ENCODE results near the gene SETD2. TPM values are rescaled to one million over a fixed set of nuclear protein-coding genes. Genes with fewer than 3 reads are reported as not detected.
"Not testable (repeated sequence)": the region's sequence is repeated elsewhere in the genome, so short reads cannot be mapped to it uniquely, and the experiment has no call there.

The SETD2 gene, protein sequence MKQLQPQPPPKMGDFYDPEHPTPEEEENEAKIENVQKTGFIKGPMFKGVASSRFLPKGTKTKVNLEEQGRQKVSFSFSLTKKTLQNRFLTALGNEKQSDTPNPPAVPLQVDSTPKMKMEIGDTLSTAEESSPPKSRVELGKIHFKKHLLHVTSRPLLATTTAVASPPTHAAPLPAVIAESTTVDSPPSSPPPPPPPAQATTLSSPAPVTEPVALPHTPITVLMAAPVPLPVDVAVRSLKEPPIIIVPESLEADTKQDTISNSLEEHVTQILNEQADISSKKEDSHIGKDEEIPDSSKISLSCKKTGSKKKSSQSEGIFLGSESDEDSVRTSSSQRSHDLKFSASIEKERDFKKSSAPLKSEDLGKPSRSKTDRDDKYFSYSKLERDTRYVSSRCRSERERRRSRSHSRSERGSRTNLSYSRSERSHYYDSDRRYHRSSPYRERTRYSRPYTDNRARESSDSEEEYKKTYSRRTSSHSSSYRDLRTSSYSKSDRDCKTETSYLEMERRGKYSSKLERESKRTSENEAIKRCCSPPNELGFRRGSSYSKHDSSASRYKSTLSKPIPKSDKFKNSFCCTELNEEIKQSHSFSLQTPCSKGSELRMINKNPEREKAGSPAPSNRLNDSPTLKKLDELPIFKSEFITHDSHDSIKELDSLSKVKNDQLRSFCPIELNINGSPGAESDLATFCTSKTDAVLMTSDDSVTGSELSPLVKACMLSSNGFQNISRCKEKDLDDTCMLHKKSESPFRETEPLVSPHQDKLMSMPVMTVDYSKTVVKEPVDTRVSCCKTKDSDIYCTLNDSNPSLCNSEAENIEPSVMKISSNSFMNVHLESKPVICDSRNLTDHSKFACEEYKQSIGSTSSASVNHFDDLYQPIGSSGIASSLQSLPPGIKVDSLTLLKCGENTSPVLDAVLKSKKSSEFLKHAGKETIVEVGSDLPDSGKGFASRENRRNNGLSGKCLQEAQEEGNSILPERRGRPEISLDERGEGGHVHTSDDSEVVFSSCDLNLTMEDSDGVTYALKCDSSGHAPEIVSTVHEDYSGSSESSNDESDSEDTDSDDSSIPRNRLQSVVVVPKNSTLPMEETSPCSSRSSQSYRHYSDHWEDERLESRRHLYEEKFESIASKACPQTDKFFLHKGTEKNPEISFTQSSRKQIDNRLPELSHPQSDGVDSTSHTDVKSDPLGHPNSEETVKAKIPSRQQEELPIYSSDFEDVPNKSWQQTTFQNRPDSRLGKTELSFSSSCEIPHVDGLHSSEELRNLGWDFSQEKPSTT (N-terminal part only)
- 10 to 100 TPM; 66.5 to 74.7 (median 67.2) TPM for polyA plus RNA-seq (ENCODE audit: insufficient read length in 3 of 3)
- long read RNA-seq, donor 1, partial matches to known transcripts, result 0 of 9 reads
- long read RNA-seq, donor 1, other reads (novel, unspliced or antisense), result 9 of 9 reads
- long read RNA-seq, donor 2, partial matches to known transcripts, result 16 of 16 reads
- long read RNA-seq, donor 2, other reads (novel, unspliced or antisense), result 0 of 16 reads
- long read RNA-seq, donor 3, partial matches to known transcripts, result 18 of 18 reads
- long read RNA-seq, donor 3, other reads (novel, unspliced or antisense), result 0 of 18 reads
- long read RNA-seq, donor 4, partial matches to known transcripts, result 23 of 25 reads
- long read RNA-seq, donor 4, other reads (novel, unspliced or antisense), result 0 of 25 reads
- long read RNA-seq, donor 5, result 0 reads
- long read RNA-seq, donor 6, partial matches to known transcripts, result 48 of 49 reads
- long read RNA-seq, donor 6, other reads (novel, unspliced or antisense), result 0 of 49 reads
- long read RNA-seq, donor 7, partial matches to known transcripts, result 11 of 14 reads
- long read RNA-seq, donor 7, other reads (novel, unspliced or antisense), result 0 of 14 reads
- long read RNA-seq, donor 8, partial matches to known transcripts, result 53 of 73 reads
- long read RNA-seq, donor 8, other reads (novel, unspliced or antisense), result 18 of 73 reads
- long read RNA-seq, donor 9, partial matches to known transcripts, result 8 of 8 reads
- long read RNA-seq, donor 9, other reads (novel, unspliced or antisense), result 0 of 8 reads
- long read RNA-seq, donor 10, partial matches to known transcripts, result 0 of 10 reads
- long read RNA-seq, donor 10, other reads (novel, unspliced or antisense), result 10 of 10 reads
- long read RNA-seq, donor 11, partial matches to known transcripts, result 19 of 19 reads
- long read RNA-seq, donor 11, other reads (novel, unspliced or antisense), result 0 of 19 reads
- long read RNA-seq, donor 12, partial matches to known transcripts, result 5 of 6 reads
- long read RNA-seq, donor 12, other reads (novel, unspliced or antisense), result 0 of 6 reads
- long read RNA-seq, donor 13, partial matches to known transcripts, result 29 of 30 reads
- long read RNA-seq, donor 13, other reads (novel, unspliced or antisense), result 0 of 30 reads
- long read RNA-seq, donor 14, partial matches to known transcripts, result 8 of 8 reads
- long read RNA-seq, donor 14, other reads (novel, unspliced or antisense), result 0 of 8 reads
- long read RNA-seq, donor 15, partial matches to known transcripts, result 0 of 1 reads
- long read RNA-seq, donor 15, other reads (novel, unspliced or antisense), result 0 of 1 reads
- long read RNA-seq, donor 16, partial matches to known transcripts, result 59 of 61 reads
- long read RNA-seq, donor 16, other reads (novel, unspliced or antisense), result 0 of 61 reads

DNA sequence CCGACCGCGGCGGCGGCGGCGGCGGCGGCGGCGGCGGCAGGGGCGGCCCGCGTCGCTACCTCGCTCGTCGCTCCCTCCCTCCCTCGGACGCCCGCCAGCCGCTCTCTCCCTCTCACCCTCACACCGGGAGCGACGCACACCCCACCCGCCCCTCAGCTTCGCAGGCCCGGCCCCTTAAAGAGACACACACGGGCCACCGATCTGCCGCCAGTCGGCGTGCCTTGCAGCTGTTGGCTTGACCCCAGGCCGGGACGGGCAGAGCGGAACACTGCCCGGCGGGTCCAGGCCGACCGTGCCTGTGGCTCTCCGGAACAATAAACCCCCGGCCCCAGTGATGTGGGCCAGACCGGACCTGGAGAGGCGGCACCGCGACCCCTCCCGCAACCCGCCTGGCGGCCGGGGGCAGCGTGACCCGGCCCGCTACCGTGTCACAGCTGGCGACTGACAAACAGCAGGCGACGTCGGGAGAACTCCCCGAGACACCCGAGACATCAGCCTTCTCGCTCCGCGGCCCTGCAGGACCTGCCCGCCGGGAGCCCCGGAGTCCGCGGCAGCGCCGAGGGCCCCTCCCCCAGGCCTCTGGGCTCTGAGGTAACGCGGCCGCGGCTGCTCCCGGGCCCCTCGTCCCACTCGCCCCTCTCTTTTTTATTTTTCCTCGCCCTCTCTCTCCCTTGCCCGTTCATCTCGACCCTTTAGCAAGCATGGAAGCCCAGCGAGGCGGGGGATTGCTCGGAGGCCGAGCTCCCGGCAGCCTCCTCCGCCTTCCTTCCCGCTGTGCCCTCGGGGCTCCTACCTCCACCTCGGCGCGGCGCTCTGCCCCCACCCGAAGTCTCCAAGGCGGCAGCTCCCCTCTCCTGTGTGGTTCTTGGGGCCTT lies at the start of gene SETD2:
Gene SETD2, minus strand, starts transcription at position 107 of the 875 bp plus-strand sequence. CDS start 189 bp downstream, outside the sequence.
- DNase-seq (ENCODE audit: extremely low read depth in 1 of 11, low read depth in 9 of 11, low spot score in 4 of 11), result peak; percentile 52 to 91 (median 83)

DNA sequence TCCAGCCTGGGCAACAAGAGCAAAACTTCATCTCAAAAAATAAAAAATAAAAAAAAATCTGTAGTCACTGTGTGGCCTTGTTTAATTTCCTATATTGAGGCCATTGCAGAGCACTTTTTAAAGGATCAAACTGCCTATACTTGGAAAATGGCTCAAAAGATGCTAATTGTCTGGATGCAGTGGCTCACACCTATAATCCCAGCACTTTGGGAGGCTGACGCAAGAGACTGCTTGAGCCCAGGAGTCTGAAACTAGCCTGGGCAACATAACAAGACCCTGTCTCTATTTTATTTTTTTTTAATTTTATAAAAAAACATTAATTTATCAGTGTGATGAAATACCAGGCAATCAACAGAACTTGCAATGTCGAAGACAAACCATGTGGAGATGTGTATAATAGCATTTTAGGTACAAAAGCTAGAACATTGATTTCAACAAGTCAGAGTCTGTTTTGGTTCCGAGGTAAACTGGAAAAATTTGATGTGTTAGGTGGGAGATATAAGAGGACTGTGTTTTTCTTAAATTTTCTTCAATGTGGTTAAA lies 47.0 kb upstream of the SETD2 start:
- DNase-seq (ENCODE audit: extremely low read depth in 1 of 11, low read depth in 9 of 11, low spot score in 4 of 11), result no peak

DNA sequence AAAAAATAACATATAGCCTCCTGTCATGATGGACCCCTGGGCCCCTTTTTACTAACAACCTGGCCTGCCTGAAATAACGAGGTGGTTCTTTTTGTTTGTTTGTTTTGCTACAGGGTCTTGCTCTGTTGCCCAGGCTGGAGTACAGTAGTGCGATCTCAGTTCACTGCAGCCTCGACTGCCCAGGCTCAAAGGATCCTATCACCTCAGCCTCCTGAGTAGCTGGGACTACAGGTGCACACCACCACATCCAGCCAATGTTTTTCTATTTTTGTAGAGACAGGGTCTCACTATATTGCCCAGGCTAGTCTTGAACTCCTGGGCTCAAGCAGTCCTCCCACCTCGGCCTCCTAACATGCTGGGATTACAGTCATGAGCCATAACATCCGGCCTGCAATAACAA lies 42.1 kb upstream of the SETD2 start:
- not testable (repeated sequence) for DNase-seq (ENCODE audit: extremely low read depth in 1 of 11, low read depth in 9 of 11, low spot score in 4 of 11)

DNA sequence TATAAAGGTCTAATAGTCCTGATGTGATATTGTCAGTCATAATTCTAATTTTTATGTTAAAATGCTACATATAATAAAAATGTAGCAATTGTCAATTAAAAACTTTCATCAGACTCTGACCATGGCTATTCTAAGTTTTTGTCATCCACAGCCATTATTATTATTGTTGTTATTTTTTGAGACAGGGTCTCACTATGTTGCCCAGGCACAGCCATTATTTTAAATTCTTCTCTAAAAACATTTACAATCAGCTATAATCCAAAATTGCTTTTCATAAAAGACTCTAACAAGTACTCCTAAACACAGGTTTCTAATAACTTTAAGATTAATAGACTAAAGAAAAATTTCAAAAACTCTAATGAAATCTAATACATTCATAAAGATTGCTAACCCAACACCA lies 41.0 kb upstream of the SETD2 start:
- no peak for DNase-seq (ENCODE audit: extremely low read depth in 1 of 11, low read depth in 9 of 11, low spot score in 4 of 11)

DNA sequence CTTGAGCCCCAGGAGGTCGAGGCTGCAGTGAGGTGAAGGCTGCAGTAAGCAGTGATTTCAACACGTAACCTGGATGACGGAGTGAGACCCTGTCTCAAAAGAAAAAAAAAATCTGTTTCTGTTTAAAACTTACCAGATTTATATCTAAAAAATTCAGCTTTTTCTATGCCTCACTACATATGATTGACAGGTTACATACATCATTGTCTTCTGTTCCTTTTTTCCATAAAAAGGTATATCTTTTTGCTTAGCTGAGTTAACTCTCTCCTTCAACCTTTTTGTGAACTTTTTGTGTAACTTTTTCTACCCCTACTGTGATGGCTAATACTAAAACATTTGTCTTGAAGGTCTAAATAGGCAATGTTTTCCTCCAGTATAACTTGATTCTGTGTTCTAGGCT lies 38.6 kb upstream of the SETD2 start:
- no peak for DNase-seq (ENCODE audit: extremely low read depth in 1 of 11, low read depth in 9 of 11, low spot score in 4 of 11)

DNA sequence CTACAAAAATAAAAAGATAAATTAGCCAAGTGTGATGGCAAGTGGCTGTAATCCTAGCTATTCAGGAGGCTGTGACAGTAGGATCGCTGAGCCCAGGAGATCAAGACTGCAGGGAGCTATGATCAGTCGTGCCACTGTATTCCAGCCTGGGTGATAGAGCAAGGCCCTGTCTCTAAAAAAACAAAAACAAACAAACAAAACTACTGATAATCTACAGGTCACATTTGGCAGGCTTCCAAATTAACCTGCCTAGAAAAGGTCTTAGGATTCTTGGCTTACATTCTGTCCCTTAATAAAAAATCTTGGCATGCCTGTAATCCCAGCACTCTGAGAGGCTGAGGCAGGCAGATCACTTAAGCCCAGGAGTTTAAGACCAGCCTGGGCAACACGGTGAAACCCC lies 33.4 kb upstream of the SETD2 start:
- no peak for DNase-seq (ENCODE audit: extremely low read depth in 1 of 11, low read depth in 9 of 11, low spot score in 4 of 11)

DNA sequence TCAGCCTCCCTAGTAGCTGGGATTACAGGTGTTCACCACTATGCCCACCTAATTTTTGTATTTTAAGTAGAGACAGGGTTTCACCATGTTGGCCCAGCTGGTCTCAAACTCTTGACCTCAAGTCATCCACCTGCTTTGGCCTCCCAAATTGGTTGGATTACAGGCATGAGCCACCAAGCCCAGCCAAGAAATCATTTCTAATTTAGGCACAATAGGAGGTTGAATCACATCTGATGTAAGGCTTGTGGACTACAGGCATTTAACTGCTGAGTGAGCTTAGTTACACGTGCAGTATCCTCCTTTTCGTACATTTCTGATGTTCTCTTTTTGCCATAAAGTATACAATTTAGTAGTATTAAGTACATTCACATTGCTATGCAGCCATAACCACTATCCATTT lies 31.1 kb upstream of the SETD2 start:
- DNase-seq (ENCODE audit: extremely low read depth in 1 of 11, low read depth in 9 of 11, low spot score in 4 of 11), result no peak

DNA sequence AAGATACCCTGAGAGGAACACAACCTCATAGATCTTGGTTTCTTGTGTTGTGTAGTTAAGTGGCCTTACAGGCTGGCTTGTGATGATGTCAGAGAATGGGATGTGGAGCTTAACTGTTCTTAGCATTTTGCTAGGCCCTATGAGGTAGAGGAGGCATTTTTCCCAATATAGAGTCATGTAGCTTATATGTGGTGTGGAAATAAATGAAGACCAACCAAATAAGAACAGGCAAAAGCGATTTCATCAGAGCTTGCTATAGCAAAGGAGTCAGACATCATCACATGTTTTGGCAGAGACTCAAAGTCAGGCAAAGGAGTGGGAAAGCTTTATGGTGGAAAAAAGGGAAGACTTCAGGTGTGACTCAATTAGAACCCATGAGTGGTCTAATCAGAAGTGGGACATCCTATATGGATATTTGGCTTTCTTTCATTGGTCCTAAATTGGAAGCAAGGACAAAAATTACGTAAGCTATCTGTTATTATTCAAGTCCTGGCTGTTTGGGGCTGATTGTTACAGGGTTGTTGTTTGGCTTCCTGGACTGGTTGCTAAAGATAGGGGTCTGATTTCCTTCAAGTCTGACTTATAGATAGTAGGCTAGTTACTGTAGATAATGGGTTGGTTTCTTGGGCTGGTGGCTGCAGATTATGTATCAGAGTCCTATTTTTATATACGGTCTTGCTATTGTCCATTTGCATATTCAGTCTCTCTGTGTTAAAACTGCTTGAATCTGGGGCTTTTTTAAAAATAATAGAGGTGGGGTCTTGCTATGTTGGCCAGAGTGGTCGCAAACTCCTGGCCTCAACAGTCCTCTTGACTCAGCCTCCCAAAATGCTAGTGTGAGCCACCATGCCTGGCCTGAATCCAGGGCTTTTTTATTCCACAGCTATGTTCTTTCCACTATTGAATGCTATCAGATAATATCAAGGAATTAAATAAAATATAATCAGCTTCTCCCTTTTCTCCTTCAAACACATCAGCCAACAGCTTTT lies 30.3 kb upstream of the SETD2 start:
- DNase-seq (ENCODE audit: extremely low read depth in 1 of 11, low read depth in 9 of 11, low spot score in 4 of 11), result no peak

DNA sequence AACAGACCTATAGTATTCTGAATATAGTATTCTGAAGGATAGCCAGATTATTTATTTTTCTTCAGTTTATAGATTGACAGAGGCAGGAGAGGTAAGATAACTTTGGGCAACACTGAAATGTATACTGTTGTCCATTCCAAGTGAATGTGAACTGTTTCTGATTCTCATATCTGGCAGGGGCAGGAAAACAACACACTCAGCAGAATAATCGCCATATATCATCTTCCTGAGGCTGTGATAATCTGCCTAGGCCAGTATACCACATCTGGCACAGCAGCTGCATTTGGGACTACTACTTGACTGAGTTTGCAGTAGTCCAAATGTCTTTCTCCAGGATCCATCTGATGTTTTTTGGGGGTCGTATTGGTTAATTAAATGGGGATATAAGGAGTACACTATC lies 22.4 kb upstream of the SETD2 start:
- DNase-seq (ENCODE audit: extremely low read depth in 1 of 11, low read depth in 9 of 11, low spot score in 4 of 11), result no peak

DNA sequence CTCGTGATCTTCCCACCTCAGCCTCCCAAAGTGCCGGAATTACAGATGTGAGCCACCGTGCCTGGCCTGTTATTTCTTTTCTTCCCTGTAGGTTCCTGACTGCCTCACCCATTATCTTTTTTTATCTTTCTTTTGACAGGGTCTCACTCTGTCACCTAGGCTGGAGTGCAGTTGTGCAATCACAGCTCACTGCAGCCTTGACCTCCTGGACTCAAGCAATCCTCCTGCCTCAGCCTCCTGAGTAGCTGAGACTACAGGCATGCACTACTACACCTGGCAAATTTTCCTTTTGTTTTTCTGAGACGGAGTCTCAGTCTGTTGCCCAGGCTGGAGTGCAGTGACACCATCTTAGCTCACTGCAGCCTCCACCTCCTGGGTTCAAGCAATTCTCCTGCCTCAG lies 17.8 kb upstream of the SETD2 start:
- DNase-seq (ENCODE audit: extremely low read depth in 1 of 11, low read depth in 9 of 11, low spot score in 4 of 11), result not testable (repeated sequence)

DNA sequence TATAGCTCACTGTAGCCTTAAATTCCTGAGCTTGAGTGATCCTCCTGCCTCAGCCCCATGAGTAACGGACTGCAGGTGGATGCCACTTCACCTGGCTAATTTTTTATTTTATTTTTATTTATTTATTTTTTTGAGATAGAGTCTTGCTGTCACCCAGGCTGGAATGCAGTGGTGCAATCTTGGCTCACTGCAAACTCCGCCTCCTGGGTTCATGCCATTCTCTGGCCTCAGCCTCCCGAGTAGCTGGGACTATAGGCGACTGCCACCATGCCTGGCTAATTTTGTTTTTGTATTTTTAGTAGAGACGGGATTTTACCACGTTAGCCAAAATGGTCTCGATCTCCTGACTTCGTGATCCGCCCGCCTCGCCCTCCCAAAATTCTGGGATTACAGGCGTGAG lies 16.1 kb upstream of the SETD2 start:
- DNase-seq (ENCODE audit: extremely low read depth in 1 of 11, low read depth in 9 of 11, low spot score in 4 of 11), result not testable (repeated sequence)

DNA sequence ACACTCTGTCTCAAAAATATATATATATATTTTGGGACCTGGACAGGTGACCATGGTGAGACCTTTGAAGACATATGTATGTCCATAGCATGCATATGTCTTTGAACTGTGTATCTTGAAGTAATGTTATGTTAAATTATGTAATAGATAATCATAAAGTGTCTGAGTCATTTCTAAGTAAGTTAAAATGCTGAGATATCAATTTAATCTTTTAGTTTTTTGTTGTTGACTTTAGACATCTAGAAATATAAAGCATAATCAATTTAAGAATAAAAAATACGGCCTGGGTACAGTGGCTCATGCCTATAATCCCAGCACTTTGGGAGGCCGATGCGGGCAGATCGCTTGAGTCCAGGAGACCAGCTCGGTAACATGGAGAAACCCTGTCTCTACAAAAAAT lies 12.7 kb upstream of the SETD2 start:
- DNase-seq (ENCODE audit: extremely low read depth in 1 of 11, low read depth in 9 of 11, low spot score in 4 of 11), result no peak

DNA sequence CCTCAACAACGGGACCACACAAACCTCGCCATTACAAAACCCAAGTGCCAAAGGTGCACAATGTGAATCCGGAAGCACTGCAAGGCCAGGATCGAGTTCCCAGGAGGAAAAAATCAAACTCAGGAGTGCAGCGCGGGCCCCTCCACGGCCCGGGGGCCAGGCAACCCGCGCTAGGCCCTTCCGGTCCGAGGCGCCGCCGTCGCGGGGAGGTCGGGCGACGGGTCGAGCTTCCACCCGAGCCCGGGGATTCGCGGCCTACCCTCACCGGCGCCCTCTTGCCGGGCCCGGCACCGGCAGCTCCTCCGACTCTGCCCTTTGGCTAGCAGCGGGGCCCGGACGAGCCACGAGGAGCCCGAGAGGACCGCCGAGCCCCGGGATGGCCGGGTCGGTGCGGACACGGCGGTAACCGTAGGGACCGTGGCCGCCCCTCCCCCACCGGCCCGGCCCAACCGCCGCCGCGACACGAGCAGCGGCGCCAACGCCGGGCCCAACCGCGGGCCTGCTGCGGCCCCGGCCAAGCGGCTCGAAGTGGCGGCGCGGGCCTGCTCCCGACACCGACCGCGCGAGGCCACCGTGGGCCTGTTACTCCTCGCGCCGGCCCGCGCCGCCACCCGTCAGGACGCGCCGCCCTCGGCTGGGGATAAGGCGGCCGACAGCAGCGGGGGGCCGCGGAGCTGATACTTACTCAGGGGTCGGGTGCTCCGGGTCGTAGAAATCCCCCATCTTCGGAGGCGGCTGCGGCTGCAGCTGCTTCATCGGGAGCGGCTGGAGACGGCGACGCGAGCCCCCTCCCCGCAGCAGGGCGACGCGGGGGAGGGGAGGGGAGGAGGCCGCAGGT lies 525 bp downstream of the SETD2 start:
- DNase-seq (ENCODE audit: extremely low read depth in 1 of 11, low read depth in 9 of 11, low spot score in 4 of 11), result peak in 7 of 11 donors; percentile 15 to 42 (median 27)
